ENCODE data around the gene TMCO5A.

TMCO5A gene

DNA sequence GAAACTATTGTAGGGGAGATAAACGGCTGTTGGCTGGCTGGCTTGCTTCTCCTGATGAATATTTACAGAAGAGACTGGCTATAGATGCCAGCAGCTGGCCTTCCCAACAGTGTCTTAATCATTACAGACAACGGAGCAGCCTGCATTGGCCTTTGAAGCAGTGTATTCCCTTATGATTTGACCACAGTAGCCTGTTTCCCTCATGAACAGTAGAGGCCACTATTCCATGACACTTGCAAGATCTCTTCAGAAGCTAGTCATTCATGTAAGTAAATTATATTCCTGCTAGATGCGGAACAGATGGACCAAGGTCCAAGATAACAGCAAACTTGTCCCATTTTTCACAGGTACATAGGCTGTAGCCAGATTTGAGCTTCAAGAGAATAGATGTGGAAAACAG, 47.3 kb downstream of the TMCO5A start:
- CTCF ChIA-PET, result interaction anchor here (0.6 to 0.7 kb wide), 2 partner anchors 427 to 559 kb away, joined by 3 to 6 read pairs; no protein-coding TSS in a partner anchor
- no peak overlapping the region for H3K27ac ChIP-seq
- POLR2A ChIA-PET (ENCODE audit: low non-redundant PET), result interaction anchor here (0.7 kb wide), 1 partner anchor 477 kb away, joined by 8 read pairs; no protein-coding TSS in a partner anchor
- TF ChIP-seq, protein P1, sequence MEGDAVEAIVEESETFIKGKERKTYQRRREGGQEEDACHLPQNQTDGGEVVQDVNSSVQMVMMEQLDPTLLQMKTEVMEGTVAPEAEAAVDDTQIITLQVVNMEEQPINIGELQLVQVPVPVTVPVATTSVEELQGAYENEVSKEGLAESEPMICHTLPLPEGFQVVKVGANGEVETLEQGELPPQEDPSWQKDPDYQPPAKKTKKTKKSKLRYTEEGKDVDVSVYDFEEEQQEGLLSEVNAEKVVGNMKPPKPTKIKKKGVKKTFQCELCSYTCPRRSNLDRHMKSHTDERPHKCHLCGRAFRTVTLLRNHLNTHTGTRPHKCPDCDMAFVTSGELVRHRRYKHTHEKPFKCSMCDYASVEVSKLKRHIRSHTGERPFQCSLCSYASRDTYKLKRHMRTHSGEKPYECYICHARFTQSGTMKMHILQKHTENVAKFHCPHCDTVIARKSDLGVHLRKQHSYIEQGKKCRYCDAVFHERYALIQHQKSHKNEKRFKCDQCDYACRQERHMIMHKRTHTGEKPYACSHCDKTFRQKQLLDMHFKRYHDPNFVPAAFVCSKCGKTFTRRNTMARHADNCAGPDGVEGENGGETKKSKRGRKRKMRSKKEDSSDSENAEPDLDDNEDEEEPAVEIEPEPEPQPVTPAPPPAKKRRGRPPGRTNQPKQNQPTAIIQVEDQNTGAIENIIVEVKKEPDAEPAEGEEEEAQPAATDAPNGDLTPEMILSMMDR (conservative IDR thresholded peaks at IDR 0.05; ENCODE audit: low read depth), result peak; percentile 64
- DNase-seq (ENCODE audit: low spot score), result peak; percentile 14

DNA sequence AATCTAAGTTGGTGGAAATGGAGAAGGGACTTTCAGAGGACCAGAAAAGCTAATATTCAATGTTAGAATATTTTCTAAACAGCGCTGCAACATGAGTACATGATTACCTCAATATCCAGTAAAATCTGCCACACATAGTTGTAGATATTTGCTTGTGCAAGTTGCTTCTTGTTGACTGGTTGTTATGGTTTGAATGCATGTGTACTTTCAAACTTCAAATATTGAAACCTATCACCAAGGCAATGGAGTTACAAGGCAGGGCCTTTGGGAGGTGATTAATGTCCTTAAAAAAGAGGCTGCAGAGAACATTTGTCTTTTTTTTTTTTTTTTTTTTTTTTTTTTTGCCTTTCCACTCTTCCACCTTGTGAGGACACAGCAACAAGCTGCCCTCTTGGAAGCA, 49.9 kb downstream of the TMCO5A start:
- DNase-seq (ENCODE audit: low spot score), result no peak
- CTCF ChIA-PET, result interaction anchor here (0.6 kb wide), 1 partner anchor 502 kb away, joined by 5 read pairs; no protein-coding TSS in a partner anchor
- TF ChIP-seq, protein P1 (conservative IDR thresholded peaks at IDR 0.05; ENCODE audit: low read depth), result no peak
- no peak overlapping the region for H3K27ac ChIP-seq
- POLR2A ChIA-PET (ENCODE audit: low non-redundant PET), result no interaction called here

DNA sequence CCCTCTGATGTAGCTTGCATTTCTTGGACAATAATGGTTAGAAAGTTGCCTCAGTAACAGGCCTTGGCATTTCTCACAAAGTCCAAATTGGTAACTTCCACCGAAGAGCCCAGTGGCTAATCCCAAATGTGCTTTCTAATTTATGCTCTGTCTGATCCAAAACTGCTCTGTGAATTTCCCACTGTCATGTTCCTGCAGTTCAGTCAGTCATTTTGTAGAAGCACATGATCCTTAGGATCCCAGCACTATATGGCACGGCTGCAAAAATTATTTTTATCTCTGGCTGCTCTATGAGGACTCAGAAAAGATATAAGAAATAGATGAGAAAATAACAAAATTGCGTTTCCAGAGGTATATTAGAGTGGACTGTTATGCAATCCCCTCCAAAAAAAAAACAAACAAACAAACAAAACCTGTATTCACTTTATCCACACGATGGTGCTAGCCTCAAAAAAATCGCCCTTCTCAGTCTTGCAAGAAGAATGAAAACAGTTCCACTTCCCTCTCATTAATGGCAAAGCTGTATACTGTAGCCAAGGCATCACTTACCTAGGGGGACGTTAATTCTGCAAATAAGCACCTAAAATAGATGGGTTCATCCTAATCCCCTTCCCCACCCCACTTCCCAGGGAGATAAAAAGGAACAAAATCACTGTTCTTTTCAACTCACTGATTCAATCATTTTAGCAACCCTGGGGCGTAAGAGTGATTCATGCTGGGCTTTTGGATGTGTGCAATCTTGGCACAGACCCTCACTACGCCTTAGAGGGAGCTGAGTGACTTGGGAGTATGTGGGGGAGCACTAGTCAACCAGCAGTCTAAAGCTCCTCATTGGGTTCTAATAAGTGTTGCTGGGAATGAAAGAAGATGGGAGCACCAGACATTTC, 61.3 kb downstream of the TMCO5A start:
- DNase-seq (ENCODE audit: low spot score), result peak; percentile 42
- TF ChIP-seq, protein P1 (conservative IDR thresholded peaks at IDR 0.05; ENCODE audit: low read depth), result peak; percentile 83
- POLR2A ChIA-PET (ENCODE audit: low non-redundant PET), result no interaction called here
- H3K27ac ChIP-seq, result no peak overlapping the region
- CTCF ChIA-PET, result interaction anchor here (0.5 to 2.6 kb wide), 26 partner anchors 10 to 1385 kb away, joined by 3 to 12 read pairs (median 4); no protein-coding TSS in a partner anchor
